Measurements from ENCODE around the gene KCNE3. TPM values are rescaled to one million over a fixed set of nuclear protein-coding genes. Genes with fewer than 3 reads are reported as not detected.

Gene KCNE3
- total and polyA plus RNA-seq, 10 of the 15 experiments (the other 5 are each of a cell fraction or from before 2014, with no cell fraction given), result not detected

DNA sequence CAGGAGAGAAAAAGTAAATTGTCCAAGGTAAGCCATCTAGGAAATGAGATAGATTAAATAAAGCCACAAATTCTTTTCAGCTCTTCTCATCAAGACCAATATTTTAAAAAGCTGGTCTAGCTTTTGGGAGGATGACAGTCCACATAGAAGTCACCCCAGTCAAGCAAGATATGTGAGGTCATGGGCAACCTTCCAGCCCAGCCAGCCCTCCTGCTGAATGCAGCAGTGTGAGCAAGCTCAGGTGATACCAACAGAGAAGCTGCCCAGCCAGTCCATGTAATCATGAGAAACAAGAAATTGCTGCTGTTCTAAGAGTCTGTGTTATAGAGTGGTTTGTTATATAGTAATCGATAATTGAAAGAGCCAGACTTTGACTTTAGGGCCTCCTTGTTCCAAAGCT lies 28.7 kb downstream of the KCNE3 start:
- H3K9me3 ChIP-seq (replicated peaks; ENCODE audit: control insufficient read depth, insufficient read depth, low read length), result no peaks in the 10 kb centered on the region
- ChIA-PET CTCF (interaction anchor here (0.6 to 2.4 kb wide), 5 partner anchors 9 to 58 kb away, joined by 3 to 10 read pairs (median 3); no protein-coding TSS in a partner anchor), POLR2A (no interaction called here), SMC1A (ENCODE audit: uncharacterized antibody, unreplicated experiment) (interaction anchor here (0.8 to 0.9 kb wide), 2 partner anchors 9 to 14 kb away, joined by 3 to 4 read pairs; no protein-coding TSS in a partner anchor), RAD21 (ENCODE audit: unreplicated experiment) (interaction anchor here (1.3 kb wide), 1 partner anchor 11 kb away, joined by 3 read pairs; no protein-coding TSS in a partner anchor)
- no peak for DNase-seq (ENCODE audit: low read depth, low spot score)
- no peak overlapping the region for H3K4me2 ChIP-seq (ENCODE audit: control insufficient read depth, insufficient read depth)
- no peak for TF ChIP-seq EZH2 (IDR thresholded peaks at IDR 0.05; ENCODE audit: borderline replicate concordance, control insufficient read depth, low read depth, low read length)
- TF ChIP-seq, protein P1, sequence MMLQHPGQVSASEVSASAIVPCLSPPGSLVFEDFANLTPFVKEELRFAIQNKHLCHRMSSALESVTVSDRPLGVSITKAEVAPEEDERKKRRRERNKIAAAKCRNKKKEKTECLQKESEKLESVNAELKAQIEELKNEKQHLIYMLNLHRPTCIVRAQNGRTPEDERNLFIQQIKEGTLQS (IDR thresholded peaks at IDR 0.05; ENCODE audit: borderline replicate concordance, extremely low read depth, low read depth, low read length), result no peak
- H3K27me3 ChIP-seq (replicated peaks in 1 of 2; ENCODE audit: control insufficient read depth in 2 of 2, insufficient read depth in 2 of 2, low read length in 1 of 2), result no peaks in the 10 kb centered on the region; a peak in 1 of 4 replicates
- FAIRE-seq, result no peak
- WGBS (ENCODE audit: insufficient coverage, insufficient replicate concordance, low lambda C conversion rate, missing lambda C conversion rate), result 0% methylated on average over 1 of the region's 1 CpG
- ATAC-seq, result no peak
- intact Hi-C loops (cut with micrococcal nuclease; ENCODE audit: unreplicated experiment) (no loop called here), in situ Hi-C loops (cut with MboI) (no loop called here)
- no peaks in the 10 kb centered on the region for H3K36me3 ChIP-seq (ENCODE audit: control insufficient read depth in 2 of 2, insufficient read depth in 2 of 2, low read length in 1 of 2)
- H3K4me3 ChIP-seq, result no peak overlapping the region
- BruUV-seq (replicated peaks), result no TSS peak
- no peak overlapping the region for H3K27ac ChIP-seq (ENCODE audit: control insufficient read depth, insufficient read depth)
- H3K9ac ChIP-seq (ENCODE audit: control insufficient read depth, insufficient read depth, low read length), result no peak overlapping the region
- no peak overlapping the region for H2AFZ ChIP-seq (ENCODE audit: control insufficient read depth, low read depth, low read length)
- no peaks in the 10 kb centered on the region for H4K20me1 ChIP-seq (ENCODE audit: control insufficient read depth, insufficient read depth)
- H3K79me2 ChIP-seq (ENCODE audit: control insufficient read depth, insufficient read depth, low read length), result no peaks in the 10 kb centered on the region
- no peaks in the 10 kb centered on the region for H3K4me1 ChIP-seq (ENCODE audit: control insufficient read depth, insufficient read depth, low read length)

DNA sequence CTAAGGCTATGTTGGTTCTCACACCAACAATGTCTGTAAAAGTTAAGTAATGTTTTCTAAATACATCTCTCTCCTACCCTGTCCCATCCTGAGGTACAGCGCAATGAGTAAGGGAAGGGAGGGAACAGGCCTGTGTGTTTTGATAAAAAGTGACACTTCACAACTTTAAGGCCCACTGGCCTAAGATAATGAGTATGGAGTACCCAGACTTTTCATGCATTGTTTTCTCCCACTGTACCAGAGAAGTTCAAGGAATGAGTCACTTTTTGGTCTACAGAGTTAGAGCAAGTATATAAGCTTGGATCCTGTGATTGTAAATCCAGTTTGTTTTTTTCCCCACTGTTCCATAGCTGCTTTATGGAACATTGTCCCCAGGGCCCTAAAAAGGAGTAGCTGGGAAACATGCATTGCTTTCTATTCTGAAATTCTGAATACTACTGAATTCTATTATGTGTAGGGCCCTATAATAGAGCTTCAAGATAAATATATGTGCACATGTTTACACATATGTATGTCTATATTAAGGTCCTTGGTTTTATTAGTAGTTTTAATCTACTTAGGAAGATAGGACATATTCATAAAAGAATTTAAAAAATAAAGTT lies 29.8 kb downstream of the KCNE3 start:
- DNase-seq (ENCODE audit: low read depth, low spot score), result no peak
- Histone ChIP-seq H3K36me3 (ENCODE audit: control insufficient read depth in 2 of 2, insufficient read depth in 2 of 2, low read length in 1 of 2) (no peaks in the 10 kb centered on the region), H3K79me2 (ENCODE audit: control insufficient read depth, insufficient read depth, low read length) (no peaks in the 10 kb centered on the region), H4K20me1 (ENCODE audit: control insufficient read depth, insufficient read depth) (no peaks in the 10 kb centered on the region), H2AFZ (ENCODE audit: control insufficient read depth, low read depth, low read length) (no peak overlapping the region), H3K27me3 (replicated peaks in 1 of 2; ENCODE audit: control insufficient read depth in 2 of 2, insufficient read depth in 2 of 2, low read length in 1 of 2) (no peaks in the 10 kb centered on the region), H3K4me3 (no peak overlapping the region), H3K4me1 (ENCODE audit: control insufficient read depth, insufficient read depth, low read length) (no peaks in the 10 kb centered on the region), H3K4me2 (ENCODE audit: control insufficient read depth, insufficient read depth) (no peak overlapping the region), H3K27ac (ENCODE audit: control insufficient read depth, insufficient read depth) (no peak overlapping the region), H3K9me3 (replicated peaks; ENCODE audit: control insufficient read depth, insufficient read depth, low read length) (no peaks in the 10 kb centered on the region), H3K9ac (ENCODE audit: control insufficient read depth, insufficient read depth, low read length) (no peak overlapping the region)
- BruUV-seq (replicated peaks), result no TSS peak
- ChIA-PET SMC1A (ENCODE audit: uncharacterized antibody, unreplicated experiment) (interaction anchor here (2.4 kb wide), 1 partner anchor 12 kb away, joined by 15 read pairs; no protein-coding TSS in a partner anchor), CTCF (interaction anchor here (1.2 to 3.3 kb wide), 4 partner anchors 10 to 182 kb away, joined by 3 to 17 read pairs (median 7); no protein-coding TSS in a partner anchor), RAD21 (ENCODE audit: unreplicated experiment) (interaction anchor here (2.5 kb wide), 1 partner anchor 11 kb away, joined by 9 read pairs; no protein-coding TSS in a partner anchor), POLR2A (no interaction called here)
- whole genome bisulfite sequencing (ENCODE audit: insufficient coverage, insufficient replicate concordance, low lambda C conversion rate, missing lambda C conversion rate), result 59% methylated on average over 1 of the region's 1 CpG
- in situ Hi-C loops (cut with MboI), result no loop called here
- no peak for FAIRE-seq
- ATAC-seq, result no peak
- intact Hi-C loops (cut with micrococcal nuclease; ENCODE audit: unreplicated experiment), result no loop called here
- TF ChIP-seq, protein P2, sequence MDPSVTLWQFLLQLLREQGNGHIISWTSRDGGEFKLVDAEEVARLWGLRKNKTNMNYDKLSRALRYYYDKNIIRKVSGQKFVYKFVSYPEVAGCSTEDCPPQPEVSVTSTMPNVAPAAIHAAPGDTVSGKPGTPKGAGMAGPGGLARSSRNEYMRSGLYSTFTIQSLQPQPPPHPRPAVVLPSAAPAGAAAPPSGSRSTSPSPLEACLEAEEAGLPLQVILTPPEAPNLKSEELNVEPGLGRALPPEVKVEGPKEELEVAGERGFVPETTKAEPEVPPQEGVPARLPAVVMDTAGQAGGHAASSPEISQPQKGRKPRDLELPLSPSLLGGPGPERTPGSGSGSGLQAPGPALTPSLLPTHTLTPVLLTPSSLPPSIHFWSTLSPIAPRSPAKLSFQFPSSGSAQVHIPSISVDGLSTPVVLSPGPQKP (IDR thresholded peaks at IDR 0.05; ENCODE audit: low read depth, low read length), result no peak
- no peak for TF ChIP-seq MXI1 (IDR thresholded peaks at IDR 0.05; ENCODE audit: low read depth, low read length)
- TF ChIP-seq ETV6 (conservative IDR thresholded peaks at IDR 0.05 in 1 of 2, IDR thresholded peaks at IDR 0.05 in 1 of 2; ENCODE audit: borderline replicate concordance in 1 of 2, low read depth in 1 of 2), result no peak
- TF ChIP-seq, protein P3, sequence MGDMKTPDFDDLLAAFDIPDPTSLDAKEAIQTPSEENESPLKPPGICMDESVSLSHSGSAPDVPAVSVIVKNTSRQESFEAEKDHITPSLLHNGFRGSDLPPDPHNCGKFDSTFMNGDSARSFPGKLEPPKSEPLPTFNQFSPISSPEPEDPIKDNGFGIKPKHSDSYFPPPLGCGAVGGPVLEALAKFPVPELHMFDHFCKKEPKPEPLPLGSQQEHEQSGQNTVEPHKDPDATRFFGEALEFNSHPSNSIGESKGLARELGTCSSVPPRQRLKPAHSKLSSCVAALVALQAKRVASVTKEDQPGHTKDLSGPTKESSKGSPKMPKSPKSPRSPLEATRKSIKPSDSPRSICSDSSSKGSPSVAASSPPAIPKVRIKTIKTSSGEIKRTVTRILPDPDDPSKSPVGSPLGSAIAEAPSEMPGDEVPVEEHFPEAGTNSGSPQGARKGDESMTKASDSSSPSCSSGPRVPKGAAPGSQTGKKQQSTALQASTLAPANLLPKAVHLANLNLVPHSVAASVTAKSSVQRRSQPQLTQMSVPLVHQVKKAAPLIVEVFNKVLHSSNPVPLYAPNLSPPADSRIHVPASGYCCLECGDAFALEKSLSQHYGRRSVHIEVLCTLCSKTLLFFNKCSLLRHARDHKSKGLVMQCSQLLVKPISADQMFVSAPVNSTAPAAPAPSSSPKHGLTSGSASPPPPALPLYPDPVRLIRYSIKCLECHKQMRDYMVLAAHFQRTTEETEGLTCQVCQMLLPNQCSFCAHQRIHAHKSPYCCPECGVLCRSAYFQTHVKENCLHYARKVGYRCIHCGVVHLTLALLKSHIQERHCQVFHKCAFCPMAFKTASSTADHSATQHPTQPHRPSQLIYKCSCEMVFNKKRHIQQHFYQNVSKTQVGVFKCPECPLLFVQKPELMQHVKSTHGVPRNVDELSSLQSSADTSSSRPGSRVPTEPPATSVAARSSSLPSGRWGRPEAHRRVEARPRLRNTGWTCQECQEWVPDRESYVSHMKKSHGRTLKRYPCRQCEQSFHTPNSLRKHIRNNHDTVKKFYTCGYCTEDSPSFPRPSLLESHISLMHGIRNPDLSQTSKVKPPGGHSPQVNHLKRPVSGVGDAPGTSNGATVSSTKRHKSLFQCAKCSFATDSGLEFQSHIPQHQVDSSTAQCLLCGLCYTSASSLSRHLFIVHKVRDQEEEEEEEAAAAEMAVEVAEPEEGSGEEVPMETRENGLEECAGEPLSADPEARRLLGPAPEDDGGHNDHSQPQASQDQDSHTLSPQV (IDR thresholded peaks at IDR 0.05), result no peak
- TF ChIP-seq WRNIP1 (IDR thresholded peaks at IDR 0.05; ENCODE audit: borderline replicate concordance, low read depth, low read length), result no peak
